ENCODE results near the gene ADSL. TPM values are rescaled to one million over a fixed set of nuclear protein-coding genes. Genes with fewer than 3 reads are reported as not detected.

Gene ADSL
- total RNA-seq, 2 donors from 2014 or later, result 49.0 to 76.5 TPM

GRCh38 chr22:40397396-40397795 is 51.1 kb downstream of the ADSL start:
- 70 to 79% methylated on average over 1 of the region's 1 CpG for WGBS, 2 donors
- H3K4me3 ChIP-seq, result no peak overlapping the region
- TF ChIP-seq CTCF (IDR thresholded peaks at IDR 0.05), result no peak
- no peak for TF ChIP-seq POLR2A (IDR thresholded peaks at IDR 0.05)
- ATAC-seq, result peak; percentile 10
- H3K4me1 ChIP-seq, result peaks cover 37% of the 10 kb centered on the region
- DNase-seq, result no peak
- no peaks in the 10 kb centered on the region for H3K27me3 ChIP-seq
- H3K36me3 ChIP-seq (replicated peaks in 1 of 2; ENCODE audit: insufficient read depth in 1 of 2, low read depth in 2 of 2), result no peaks in the 10 kb centered on the region
- H3K27ac ChIP-seq, result peak overlapping the region; percentile 69 to 85 (median 76)
- intact Hi-C loops (cut with DNase I), result no loop called here
- H3K9me3 ChIP-seq, result no peaks in the 10 kb centered on the region

GRCh38 chr22:40399621-40400020 is 53.3 kb downstream of the ADSL start:
- intact Hi-C loops (cut with DNase I), result no loop called here
- Histone ChIP-seq H3K27ac (no peak overlapping the region), H3K4me1 (peaks cover 26% of the 10 kb centered on the region), H3K4me3 (no peak overlapping the region), H3K36me3 (replicated peaks in 1 of 2; ENCODE audit: insufficient read depth in 1 of 2, low read depth in 2 of 2) (peaks cover 0 to 5% of the 10 kb centered on the region in 2 donors), H3K27me3 (no peaks in the 10 kb centered on the region), H3K9me3 (no peaks in the 10 kb centered on the region)
- ATAC-seq, result no peak
- TF ChIP-seq POLR2A (IDR thresholded peaks at IDR 0.05) (no peak), CTCF (IDR thresholded peaks at IDR 0.05) (no peak)
- no peak for DNase-seq
- WGBS, 2 donors, result 94 to 96% methylated on average over 2 of the region's 2 CpGs

- ATAC-seq (no peak), DNase-seq (peak in 1 of 4 donors; percentile 41)
- intact Hi-C loops (cut with DNase I), result no loop called here
- Histone ChIP-seq H3K27me3 (no peaks in the 10 kb centered on the region), H3K27ac (no peak overlapping the region), H3K4me1 (peaks cover 26% of the 10 kb centered on the region), H3K4me3 (no peak overlapping the region), H3K36me3 (replicated peaks in 1 of 2; ENCODE audit: insufficient read depth in 1 of 2, low read depth in 2 of 2) (peaks cover under 1 to 7% of the 10 kb centered on the region in 2 donors), H3K9me3 (no peaks in the 10 kb centered on the region)
- 62 to 87% methylated on average over 14 to 15 of the region's 15 CpGs for WGBS, 2 donors
- TF ChIP-seq CTCF (IDR thresholded peaks at IDR 0.05) (no peak), POLR2A (IDR thresholded peaks at IDR 0.05) (no peak)
These were observed 53.9 kb downstream of the ADSL start for GRCh38 chr22:40400159-40400558.

- Histone ChIP-seq H3K27ac (peak overlapping the region in 1 of 4 donors; percentile 11), H3K27me3 (no peaks in the 10 kb centered on the region), H3K4me3 (no peak overlapping the region), H3K9me3 (no peaks in the 10 kb centered on the region), H3K4me1 (peaks cover 17% of the 10 kb centered on the region), H3K36me3 (replicated peaks in 1 of 2; ENCODE audit: insufficient read depth in 1 of 2, low read depth in 2 of 2) (peaks cover 12 to 21% of the 10 kb centered on the region in 2 donors)
- no peak for TF ChIP-seq POLR2A (IDR thresholded peaks at IDR 0.05)
- no peak for TF ChIP-seq CTCF (IDR thresholded peaks at IDR 0.05)
- 64 to 65% methylated on average over 4 of the region's 4 CpGs for WGBS, 2 donors
- intact Hi-C loops (cut with DNase I), result no loop called here
- DNase-seq, result peak in 3 of 4 donors; percentile 42 to 63 (median 45)
- ATAC-seq, result no peak
These were observed 55.2 kb downstream of the ADSL start for GRCh38 chr22:40401532-40401931.

- H3K4me1 ChIP-seq, result peaks cover 12% of the 10 kb centered on the region
- ATAC-seq (no peak), DNase-seq (no peak)
- no peak overlapping the region for H3K4me3 ChIP-seq
- WGBS, 2 donors, result 93 to 96% methylated on average over 8 of the region's 8 CpGs
- no peak overlapping the region for H3K27ac ChIP-seq
- peaks cover 12 to 26% of the 10 kb centered on the region in 2 donors for H3K36me3 ChIP-seq (replicated peaks in 1 of 2; ENCODE audit: insufficient read depth in 1 of 2, low read depth in 2 of 2)
- no peak for TF ChIP-seq POLR2A (IDR thresholded peaks at IDR 0.05)
- no peak for TF ChIP-seq CTCF (IDR thresholded peaks at IDR 0.05)
- intact Hi-C loops (cut with DNase I), result no loop called here
- H3K9me3 ChIP-seq, result no peaks in the 10 kb centered on the region
- no peaks in the 10 kb centered on the region for H3K27me3 ChIP-seq
These were observed 55.7 kb downstream of the ADSL start for GRCh38 chr22:40401981-40402406.
